Hypothalamus (tissue), 51 donors: Measurements from ENCODE around the gene CA10.

Source experiments
- DNase-seq, 51 donors: peaks; one replicate each; lab custom pipeline; 2025; lab: John Stamatoyannopoulos, UW

CA10 gene

DNA sequence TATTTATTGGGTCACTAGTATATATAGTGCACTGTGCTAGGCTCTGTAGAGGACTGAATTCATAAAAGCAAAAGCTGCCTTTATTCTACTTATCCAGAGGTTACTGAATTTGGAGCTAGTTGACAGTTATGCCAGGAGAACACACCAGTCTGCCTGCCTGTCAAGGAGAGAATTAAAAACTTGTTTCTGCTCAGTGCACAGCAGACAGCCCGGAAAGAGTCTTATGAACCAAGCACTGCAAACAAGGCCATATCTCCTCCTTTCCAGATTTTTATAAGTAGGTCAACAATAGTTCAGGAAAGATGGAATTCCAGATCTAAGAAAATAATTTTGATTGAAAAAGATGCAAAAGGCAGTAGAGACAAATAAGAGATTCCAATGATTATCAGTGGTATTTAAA, 267.8 kb downstream of the CA10 start:
- DNase-seq = no peak

DNA sequence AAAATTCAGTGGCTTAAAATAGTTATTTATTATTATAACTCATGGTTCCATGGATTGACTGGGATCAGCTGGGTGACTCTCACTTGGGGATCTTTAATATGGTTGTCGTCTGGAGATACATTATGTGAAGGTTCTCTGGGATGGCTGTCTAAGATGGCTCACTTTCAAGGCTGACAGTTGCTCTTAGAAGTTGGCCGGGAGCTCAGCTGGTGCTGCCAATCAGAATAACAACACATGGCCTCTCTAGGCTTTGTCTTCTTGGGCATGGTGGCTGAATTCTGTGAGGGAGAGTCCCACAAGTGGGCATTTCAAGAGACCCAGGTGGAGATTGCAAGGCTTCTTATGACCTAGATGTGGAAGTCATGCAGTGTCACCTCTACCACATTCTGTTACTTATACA, 269.7 kb downstream of the CA10 start:
- no peak for DNase-seq

DNA sequence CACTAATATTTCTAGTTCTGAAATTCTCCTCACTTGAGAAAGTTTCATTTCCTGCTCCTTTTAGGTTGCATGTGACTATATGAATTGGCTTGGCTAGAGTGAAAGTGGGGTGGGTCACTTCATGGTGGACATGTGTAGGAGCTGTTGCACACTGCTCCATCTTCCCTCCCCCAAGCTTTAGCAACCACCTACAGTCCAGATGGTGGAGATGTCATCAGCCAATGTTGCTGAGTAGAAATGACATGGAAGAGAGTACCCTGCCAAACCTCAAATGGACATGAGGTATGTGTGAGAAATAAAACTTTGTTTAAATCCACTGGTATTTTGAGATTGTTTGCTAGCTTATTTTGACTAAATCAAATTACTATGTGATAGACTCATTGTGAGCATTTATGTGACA, 281.5 kb downstream of the CA10 start:
- no peak for DNase-seq

DNA sequence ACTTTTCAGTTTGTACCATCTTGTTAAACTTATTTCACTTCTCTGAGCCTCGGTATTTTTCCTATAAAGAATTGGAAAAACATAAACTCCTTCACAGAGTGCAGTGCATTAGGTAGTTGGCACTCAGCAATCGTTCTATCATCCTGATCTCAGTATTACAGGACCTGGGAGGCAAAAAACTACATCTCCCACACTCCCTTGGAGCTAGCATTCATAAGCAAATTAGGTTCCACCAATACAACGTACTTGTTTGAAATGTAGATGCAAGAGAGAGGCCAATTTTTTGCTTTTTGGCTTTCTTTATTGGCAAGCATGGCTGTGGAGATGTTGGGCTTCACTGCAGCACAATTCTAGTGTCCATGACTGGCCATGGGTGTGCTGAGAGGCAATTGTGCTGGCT, 285.2 kb downstream of the CA10 start:
- DNase-seq = no peak

DNA sequence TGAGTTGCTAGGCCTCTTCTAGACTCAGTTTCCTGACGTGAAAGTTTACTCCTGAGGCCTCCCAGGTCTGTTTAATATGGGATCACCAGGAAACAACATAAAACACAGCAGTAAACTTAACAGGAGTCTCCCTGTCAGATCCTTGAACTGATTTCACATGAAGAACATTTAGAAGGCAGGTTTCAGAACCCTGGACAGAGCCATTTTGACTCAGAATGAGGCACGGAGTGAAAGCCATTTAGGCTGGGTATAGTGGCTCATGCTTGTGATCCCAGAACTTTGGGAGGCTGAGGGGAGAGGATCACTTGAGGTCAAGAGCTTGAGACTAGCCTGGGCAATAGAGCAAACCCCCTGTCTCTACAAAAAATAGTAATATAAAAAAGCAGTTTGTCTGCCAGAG, 289.1 kb downstream of the CA10 start:
- no peak for DNase-seq

DNA sequence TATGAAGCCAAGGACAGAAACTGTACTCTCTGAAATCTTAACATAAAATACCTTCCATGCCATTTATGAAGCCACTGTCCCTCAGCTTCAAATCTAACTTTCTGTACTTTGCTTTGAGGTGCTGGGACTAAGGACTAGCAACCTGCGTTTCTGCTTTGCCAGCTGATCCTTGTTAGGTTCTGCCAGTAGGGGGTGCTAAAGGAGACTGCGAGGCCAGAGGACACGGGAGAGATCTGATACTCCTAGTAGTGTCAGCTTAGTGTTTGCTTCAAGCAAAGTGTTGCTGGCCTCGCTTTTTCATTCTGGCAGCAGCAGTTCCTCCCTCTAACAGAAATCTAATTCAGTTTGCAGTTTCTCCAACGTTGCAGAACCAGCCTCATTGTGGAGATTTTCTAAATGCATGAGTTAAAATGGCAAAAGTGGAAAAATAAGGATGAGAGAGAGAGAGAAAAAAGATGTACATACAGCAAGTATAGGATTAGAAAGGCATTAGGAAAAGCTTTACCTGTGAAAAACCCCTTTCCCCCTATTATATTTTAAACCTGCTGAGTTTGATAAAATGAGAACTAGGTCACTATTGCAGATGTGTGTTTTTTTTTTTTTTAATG, 297.5 kb downstream of the CA10 start:
- peak in 28 of 51 donors; percentile 1 to 57 (median 14) for DNase-seq

DNA sequence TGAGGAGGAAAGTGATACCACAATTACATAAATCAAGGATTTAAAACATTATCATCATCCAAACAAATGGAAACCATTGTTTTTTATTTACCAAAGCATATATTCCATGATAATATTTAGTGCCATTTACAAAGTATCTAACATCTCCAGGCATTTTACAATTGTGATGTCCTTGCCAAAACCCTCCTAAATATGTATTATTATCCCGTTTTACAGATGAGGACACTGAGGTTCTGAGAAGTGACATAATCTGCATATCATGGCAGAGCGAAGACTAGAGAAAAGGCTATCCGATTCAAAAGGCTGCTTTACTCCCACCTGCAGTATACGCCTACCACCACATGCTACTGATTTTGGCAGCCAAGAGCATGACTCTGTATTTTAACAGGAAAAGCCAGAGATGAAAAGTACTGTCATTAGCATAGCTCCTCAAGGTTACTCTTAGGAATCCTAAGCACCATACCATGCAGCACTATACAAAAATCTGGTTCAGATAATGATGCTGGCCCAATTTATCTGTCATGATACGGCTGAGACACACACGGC, 301.4 kb downstream of the CA10 start:
- no peak for DNase-seq

DNA sequence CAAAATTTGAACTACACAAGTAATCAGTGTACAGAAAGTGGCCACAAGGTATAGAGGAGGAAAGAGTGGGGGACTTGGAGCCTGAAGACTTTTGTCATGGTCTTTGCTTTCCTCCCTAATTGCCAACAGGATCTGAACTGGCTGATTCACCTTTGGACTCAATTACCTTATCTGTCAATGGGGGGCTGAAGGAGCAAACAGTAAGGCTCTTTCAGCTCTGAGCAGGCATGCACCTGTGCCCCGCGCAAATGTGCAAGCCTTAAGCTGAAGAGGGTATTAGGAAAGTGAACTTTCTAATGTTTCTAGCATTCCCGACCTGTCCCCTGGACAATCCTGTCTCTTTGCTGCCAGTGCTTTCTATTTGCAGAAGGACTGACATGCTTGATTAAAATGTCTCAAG, 302.7 kb downstream of the CA10 start:
- DNase-seq = no peak

DNA sequence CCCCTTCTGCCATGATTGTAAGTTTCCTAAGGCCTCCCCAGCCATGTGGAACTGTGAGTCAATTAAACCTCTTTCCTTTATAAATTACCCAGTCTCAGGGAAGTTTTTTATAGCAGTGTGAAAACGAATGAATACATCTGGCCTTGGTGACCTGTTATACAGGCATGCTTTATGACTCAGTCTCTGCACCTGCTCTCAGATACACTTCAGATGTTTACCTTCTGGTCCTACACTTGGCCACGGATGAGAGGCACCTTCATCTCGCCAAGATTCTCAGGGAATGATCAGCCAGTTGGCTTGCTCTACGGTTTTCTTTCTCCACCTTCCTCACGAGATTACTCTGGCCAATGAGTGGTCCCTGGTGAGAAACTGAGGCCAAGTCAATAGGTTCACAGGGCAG, 304.7 kb downstream of the CA10 start:
- DNase-seq = no peak

DNA sequence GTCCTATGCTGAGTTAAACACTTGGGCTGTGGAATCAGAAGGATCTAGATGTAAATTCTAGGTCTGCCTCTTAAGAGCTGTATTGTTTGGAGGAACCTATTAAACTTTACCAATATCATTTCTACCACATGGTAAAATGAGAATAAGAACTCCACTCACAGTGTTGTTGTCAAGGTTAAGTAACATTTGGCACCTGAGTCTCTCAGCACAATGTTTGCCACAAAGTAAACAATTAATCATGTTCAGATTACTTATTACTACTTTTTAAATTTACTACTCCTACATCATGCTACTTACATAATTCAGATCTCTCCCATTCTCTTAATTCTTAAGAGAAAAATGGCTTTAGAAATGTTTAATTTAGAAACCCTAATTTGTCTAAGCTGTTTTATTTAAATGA, 305.9 kb downstream of the CA10 start:
- DNase-seq = no peak

DNA sequence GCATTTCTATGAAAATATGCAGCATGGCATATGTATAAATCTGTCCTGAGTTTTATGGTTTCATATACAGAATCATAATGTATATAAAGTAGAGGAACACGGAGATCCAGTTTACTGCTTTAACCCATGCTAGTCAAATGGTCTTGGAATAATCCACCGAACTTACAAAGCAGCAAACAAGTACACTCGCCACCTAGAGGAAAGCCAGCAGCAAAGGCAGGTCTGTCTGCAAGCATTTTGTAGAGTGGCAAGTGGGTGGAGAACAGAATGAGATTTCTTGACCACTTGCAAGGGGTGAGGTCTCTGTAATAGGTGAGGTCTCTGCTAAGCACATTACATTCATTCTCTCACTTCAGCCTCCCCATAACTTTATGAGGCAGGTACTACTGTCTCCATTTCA, 308.3 kb downstream of the CA10 start:
- no peak for DNase-seq

DNA sequence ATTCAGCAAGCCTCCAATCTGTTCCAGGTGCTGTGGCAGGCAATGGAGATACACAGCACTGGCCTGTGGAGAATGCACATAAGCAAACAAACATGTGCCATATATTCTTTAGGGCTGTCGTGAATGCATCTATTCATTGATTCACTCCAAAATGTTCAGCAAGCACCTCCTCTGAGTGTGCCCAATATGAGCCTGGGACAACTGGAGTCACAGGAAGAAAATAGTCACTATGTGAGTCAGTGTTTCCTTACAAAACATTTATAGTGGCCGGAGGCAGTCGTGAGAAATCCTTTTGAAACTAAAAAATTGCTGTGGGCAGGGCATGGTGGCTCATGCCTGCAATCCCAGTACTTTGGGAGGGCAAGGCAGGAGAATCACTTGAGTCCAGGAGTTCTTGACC, 310.1 kb downstream of the CA10 start:
- DNase-seq = no peak

DNA sequence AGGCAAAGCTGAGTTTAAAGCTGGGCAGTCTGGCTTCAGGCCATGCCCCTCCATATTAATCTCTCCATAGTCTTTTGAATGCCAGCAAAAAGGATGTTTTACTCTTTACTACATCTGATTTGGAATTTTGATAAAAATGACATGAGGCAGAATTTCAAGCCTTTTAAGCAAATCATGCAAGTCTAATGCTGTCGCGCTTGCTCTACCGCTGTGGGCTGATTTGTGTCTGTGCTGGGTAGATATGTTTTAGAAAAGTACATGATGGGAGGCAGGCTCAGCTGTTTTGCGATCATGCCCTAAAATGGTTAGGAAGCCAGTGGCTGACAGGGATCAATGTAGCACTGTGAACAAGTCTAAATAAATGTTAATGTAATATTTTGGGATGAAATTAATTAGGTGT, 311.9 kb downstream of the CA10 start:
- no peak for DNase-seq

DNA sequence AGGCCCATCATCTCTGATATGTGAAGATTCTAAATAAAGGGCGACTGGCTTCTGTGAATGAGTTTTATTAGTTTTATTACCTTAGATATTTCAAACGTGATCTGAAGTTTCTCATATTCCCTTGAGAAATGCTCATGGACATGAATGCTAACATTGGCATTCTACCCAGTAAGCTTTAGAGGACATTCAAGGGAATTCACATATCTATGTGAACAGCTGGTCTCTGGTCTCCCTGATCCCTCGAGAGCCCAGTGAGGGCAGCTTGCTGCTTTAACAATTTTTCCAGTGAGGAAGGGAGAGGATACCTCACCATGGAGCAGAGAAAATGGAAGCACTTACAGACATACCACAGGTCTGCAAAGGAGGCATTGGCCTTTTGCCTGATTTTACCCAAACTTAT, 312.7 kb downstream of the CA10 start:
- DNase-seq = no peak

DNA sequence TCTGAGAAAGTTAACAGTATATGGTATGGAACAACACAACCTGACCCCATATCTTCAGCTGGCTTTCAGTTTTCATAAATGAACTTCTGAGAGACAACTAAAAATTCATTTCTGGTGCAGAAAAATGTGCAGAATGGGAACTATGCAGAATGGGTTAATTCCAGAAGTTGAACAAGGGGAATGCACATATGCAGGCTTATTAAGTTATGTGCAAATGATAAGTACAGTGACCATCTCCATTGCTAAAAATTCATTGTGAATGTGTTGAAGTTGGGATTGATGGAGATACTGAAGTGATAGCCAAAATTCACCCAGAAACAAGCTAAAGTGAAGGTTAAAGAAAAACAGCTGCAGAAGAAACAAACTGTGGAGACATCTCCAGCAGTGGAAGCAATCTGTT, 315.8 kb downstream of the CA10 start:
- no peak for DNase-seq

DNA sequence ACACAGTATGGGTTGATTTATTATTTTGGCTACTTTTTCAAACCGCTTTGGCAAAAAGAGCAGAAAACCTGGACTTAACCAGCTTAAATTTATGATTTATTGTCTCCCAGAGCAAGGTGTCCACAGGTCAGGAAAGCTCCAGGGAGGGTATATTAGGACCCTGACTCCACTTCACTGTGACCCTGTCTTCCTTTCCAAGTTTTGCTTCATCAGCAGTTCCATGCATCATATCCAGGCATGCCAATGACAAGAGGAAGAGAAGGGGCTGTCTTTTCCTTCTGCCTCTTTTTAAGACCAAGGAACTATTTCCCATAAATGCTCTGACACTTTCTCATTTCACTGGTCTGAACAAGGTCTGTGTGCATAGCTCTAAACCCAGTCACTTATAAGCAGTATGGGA, 316.8 kb downstream of the CA10 start:
- no peak for DNase-seq

DNA sequence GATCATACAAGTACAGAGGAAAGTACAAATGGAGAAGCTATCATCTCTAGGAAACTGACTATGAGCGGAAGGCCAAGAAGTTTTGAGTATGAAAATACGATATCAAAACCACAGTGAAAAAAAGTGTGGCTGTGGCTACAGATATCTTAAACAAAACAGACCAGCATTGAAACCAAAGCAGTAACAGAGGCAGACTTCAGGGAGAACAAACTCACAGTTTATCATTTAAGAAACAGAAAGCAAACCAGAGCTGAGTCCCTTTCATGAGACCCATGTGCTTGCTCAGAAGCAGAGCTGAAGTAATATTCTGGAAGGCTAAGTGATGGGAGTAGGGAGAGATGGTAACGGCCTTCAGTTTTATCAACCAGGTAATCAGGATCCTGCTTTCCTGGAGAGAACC, 317.8 kb downstream of the CA10 start:
- no peak for DNase-seq

DNA sequence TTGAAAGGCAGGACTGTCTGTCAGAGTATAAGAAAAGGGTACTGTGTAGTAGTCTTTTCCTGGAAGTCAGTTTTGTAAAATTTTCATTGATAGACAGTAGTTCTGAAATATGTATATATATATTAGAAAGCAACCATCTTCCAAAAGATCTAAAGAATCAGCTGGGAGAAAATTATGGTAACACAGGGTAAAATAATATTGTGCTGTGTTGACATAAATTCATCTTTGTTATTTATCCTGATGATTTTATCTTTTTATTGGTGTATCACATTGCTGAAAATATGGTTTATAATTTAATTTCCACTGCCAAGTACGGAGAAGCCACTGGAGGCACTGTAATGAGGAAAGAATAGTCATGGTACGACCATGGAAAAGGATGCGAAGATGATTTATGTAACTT, 324.9 kb downstream of the CA10 start:
- DNase-seq = no peak

DNA sequence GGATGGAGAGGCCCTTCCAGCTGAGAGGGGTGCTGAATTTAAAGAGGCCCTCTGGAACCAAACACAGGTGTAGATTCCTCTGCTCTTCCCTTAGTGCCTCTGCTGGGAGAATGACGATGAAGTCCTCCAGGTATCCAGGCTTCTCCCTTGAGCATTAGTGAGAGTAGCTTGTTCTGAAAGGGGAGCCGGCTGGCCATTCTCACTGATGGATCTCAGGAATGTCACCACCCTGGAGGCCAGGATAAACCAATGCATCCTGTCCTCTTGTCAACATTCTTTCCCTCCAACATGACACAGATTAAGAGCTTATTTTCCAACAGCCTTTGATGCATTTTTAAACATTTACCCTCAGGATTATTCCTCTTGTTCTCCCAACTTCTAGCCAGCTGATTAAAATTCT, 325.5 kb downstream of the CA10 start:
- no peak for DNase-seq

DNA sequence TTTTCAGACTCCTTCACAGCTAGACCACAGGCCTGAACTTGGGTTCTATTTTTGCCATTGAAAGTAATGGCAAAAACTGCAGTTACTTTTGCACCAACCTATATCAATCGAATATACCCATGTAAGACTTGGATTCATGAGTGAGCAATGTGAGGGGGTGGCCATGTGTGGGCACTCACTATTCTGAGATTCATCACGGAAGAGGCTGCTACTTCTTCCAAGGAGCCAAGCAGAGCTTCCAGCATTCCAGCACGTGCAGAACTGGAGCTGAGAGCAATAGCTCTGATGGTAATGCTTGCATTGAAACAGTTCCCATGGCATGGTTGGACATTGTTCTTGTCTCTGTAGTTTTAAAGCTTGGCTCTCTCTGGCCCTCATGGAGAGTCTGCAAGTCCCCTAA, 327.6 kb downstream of the CA10 start:
- DNase-seq = no peak

DNA sequence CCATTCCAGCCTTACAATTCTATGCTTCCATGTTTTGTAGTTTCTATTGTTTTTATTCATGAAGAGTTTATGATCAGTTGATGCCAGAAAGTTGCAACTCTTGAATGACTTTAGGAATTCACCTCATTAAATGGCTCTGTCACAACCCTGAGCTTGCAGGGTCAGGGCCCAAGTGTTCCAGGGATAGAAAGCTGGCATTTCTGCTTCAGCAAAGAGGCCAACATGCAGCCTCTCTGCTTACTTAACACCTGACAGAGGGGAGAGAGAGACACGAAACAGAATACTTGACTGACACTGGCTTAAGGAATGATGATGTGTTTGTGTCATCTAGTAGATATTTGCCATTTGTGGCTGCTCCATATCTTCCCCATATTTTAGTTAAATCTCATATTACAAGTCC, 328.1 kb downstream of the CA10 start:
- no peak for DNase-seq

DNA sequence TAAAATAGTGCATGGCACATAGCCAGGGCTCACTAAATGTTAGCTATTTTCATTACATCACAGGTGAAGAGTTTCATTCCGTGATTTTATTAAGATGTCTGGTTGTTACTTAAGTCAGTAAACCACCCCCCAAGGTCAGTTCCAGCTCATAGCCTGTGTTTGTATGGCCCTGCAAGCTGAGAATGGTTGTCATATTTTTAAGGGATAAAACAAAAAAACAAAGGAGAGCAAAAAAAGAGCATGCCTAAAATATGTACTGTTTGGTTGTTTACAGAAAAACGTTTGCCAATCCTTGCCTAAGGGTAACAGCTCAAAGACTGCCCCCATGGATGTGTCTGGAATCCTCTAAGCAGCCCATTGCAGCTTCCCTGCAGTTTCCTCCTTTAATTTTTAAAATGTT, 329.6 kb downstream of the CA10 start:
- DNase-seq = no peak

DNA sequence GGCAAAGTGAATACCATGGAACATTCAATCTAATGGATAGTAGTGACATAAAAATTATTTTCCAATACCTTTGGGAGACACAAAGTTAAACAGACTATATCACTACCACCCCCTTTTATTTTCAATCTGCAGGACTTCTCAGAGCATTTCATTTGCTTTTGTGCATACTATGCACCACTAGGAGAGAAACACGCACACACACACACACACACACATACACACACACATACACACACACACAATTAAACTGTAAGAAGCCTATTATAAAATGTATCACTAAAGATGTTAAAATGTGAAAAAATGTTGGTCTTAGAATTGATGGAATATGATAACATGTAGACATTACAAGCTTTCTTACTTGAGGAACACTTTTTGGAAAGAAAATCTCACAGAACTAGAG, 331.4 kb downstream of the CA10 start:
- no peak for DNase-seq
